Frontal cortex (tissue), 4 donors: Measurements from ENCODE around the gene TAP2. TPM values are rescaled to one million over a fixed set of nuclear protein-coding genes. Genes with fewer than 3 reads are reported as not detected.

Source experiments
- DNase-seq, 2 donors: peaks; one replicate each; pipeline ENCODE4 v3.0.0; 2012; ENCODE audit warnings: low spot score in 2 of 2
- FAIRE-seq: peaks from 2 replicates; lab custom pipeline; 2012; peaks lifted over from hg19 to GRCh38; lab: Jason Lieb, UNC
- total RNA-seq: library from RNA; depleted of rRNA; stranded (reverse); fragments of >200 nt; gene quantifications from one replicate; pipeline ENCODE4 v1.2.3, GENCODE V29; 2014
- donor health status: control.
- donor health status: control.
- donor health status: control.

The TAP2 gene
- total RNA-seq, 1 donor from 2014 or later, result 2.4 TPM

GRCh38 chr6:32799740-32800139, 38.8 kb downstream of the TAP2 start:
- FAIRE-seq, result no peak
- no peak for DNase-seq

GRCh38 chr6:32799168-32799567, 39.4 kb downstream of the TAP2 start:
- FAIRE-seq (no peak), DNase-seq (no peak)

DNA sequence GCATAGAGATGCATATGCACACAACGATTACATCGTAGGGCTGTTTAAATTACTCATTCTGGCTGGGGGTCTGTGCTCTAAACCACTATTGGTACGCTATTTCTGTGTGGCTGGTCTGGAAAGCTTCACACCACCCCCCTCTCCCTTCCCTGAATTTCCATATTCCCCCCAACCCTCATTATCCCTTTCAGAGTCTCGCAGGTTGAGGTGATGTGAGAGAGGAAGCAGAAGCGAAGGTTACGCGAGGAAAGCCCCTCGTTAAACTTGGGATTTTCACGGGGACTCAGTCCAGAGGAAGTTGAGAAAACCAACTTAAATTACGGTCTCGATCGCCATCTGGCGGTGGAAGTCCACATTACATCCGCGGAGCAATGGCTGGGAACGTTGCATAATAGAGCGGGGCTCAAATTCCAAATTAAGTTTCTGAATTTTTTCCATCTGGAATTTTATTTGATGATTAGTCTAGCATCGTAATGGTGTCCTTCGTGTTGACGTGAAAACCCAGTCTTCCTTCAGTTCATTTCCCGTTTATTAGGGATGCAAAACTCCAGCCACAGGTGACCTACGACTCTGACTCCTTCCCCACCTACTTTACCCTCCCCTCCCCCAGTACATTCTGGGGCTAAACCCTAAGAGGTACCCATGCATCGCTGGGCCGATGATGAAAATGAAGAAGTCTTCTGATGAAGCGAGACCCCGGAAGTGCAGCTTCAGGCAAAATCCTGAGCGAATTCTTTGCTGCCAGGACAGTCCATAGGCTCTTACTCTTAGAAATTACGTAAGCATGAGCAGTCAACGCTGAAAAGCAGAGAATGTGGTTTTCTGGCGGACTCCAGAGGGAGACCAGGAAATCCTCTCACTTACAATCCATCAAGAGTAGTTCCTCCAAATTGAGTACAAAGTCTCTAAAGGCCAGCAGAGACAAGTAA, 41.4 kb downstream of the TAP2 start:
- peak; percentile 75 for FAIRE-seq
- DNase-seq, result peak in 1 of 2 donors; percentile 45

GRCh38 chr6:32794510-32794909, 44.0 kb downstream of the TAP2 start:
- DNase-seq (no peak), FAIRE-seq (no peak)

DNA sequence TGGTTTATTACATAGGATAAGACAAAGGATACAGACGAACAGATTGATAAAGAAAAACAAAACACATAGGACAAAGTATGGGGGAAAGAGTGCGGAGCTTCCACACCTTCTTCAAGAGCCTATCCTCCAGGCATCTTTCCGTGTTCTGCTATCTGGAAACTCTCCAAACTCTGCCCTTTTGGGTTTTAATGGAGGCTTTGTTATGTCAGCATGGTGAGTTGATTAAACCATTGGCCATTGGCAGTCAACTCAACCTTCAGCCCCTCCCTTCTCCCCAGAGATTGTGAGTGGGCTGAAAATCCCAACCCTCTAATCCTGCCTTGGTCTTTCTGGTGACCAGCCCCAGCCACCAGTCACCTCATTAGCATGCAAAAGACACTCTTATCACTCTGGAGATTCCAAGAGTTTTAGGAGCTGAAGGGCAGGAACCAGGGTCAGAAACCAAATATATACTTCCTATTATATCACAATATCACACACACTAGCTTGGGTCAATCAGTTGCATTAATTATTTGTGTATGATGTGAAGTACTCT, 45.6 kb downstream of the TAP2 start:
- DNase-seq (no peak), FAIRE-seq (no peak)

DNA sequence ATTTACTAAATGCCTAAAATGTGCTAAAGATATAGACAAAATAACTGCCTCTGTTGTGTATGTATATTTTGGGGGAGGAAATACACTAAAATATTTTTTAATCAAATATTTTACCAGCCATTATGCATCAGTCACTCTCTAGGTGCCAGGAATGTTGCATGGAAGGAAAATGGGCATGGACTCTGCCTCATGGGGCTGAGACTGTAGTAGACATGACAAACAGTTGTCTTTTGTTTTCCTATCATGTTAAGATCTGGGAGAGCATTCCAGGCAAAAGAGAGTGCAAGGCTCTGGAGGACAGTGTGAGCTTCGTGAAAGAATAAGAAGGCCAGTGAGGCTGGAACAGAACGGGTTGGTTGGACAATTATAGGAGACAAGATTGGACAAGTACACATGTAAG, 48.2 kb downstream of the TAP2 start:
- DNase-seq (no peak), FAIRE-seq (no peak)

Other genes with a start within 250 kb of the TAP2 start
- gene HLA-DRB1, start 248.9 kb downstream of the TAP2 start, total RNA-seq, result 3.7 TPM
- not detected for gene HLA-DQA1, start 201.3 kb downstream of the TAP2 start, total RNA-seq
- 0.41 TPM for gene HLA-DQB1, start 172.1 kb downstream of the TAP2 start, total RNA-seq
- gene HLA-DQA2, start 97.3 kb downstream of the TAP2 start, total RNA-seq, result not detected
- gene HLA-DQB2, start 75.2 kb downstream of the TAP2 start, total RNA-seq, result not detected
- not detected for gene HLA-DOB, start 21.7 kb downstream of the TAP2 start, total RNA-seq
- 3.3 TPM for gene PSMB8, start 5.3 kb upstream of the TAP2 start, total RNA-seq
- 3.7 TPM for gene TAP1, start 15.0 kb upstream of the TAP2 start, total RNA-seq
- 0.82 TPM for gene PSMB9, start 15.5 kb upstream of the TAP2 start, total RNA-seq
- 0.82 TPM for gene HLA-DMB, start 102.3 kb upstream of the TAP2 start, total RNA-seq
- 0.82 TPM for gene HLA-DMA, start 114.4 kb upstream of the TAP2 start, total RNA-seq
- gene BRD2, start 129.9 kb upstream of the TAP2 start, total RNA-seq, result 55.8 TPM
- gene HLA-DOA, start 170.9 kb upstream of the TAP2 start, total RNA-seq, result 0.82 TPM
- gene HLA-DPA1, start 234.9 kb upstream of the TAP2 start, total RNA-seq, result 1.6 TPM
- gene HLA-DPB1, start 237.3 kb upstream of the TAP2 start, total RNA-seq, result 2.4 TPM